Peyer's patch (tissue), 4 donors: ENCODE measurements around the gene BCL11A.

ENCODE experiments used
- POLR2A ChIP-seq, 2 donors: fragments of 450-650 bp; IDR thresholded peaks; one replicate each; pipeline ENCODE4 v1.5.1; 2017; ENCODE audit warnings: antibody characterized with exemption in 2 of 2, mild to moderate bottlenecking in 2 of 2, moderate library complexity in 2 of 2
- TF ChIP-seq, protein P1 (sequence below), 6 experiments: fragments of 450-650 bp in 4 of 6; fragments of 200-600 bp in 2 of 6; sonication (generic) in 1 of 6; IDR thresholded peaks; one replicate each; pipeline ENCODE4 v1.5.1; 2017 to 2019; ENCODE audit warnings: antibody characterized with exemption in 6 of 6, mild to moderate bottlenecking in 3 of 6, moderate library complexity in 1 of 6

- TF ChIP-seq, protein P1, sequence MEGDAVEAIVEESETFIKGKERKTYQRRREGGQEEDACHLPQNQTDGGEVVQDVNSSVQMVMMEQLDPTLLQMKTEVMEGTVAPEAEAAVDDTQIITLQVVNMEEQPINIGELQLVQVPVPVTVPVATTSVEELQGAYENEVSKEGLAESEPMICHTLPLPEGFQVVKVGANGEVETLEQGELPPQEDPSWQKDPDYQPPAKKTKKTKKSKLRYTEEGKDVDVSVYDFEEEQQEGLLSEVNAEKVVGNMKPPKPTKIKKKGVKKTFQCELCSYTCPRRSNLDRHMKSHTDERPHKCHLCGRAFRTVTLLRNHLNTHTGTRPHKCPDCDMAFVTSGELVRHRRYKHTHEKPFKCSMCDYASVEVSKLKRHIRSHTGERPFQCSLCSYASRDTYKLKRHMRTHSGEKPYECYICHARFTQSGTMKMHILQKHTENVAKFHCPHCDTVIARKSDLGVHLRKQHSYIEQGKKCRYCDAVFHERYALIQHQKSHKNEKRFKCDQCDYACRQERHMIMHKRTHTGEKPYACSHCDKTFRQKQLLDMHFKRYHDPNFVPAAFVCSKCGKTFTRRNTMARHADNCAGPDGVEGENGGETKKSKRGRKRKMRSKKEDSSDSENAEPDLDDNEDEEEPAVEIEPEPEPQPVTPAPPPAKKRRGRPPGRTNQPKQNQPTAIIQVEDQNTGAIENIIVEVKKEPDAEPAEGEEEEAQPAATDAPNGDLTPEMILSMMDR (IDR thresholded peaks at IDR 0.05): no peak
- no peak for TF ChIP-seq POLR2A (IDR thresholded peaks at IDR 0.05)
These were observed 79.2 kb downstream of the BCL11A start for GRCh38 chr2:60474301-60474700.
